GM13977 (cell line): ENCODE results near the gene LPA.
A peak's percentile ranks its signal among the peaks of the same experiment; 100 is the strongest.

Source experiments
- DNase-seq: peaks from one replicate; pipeline ENCODE4 v3.0.0; 2012; ENCODE audit warnings: low spot score
- CTCF ChIP-seq: IDR thresholded peaks from 2 replicates; pipeline ENCODE4 v1.5.1; 2012; ENCODE audit warnings: mild to moderate bottlenecking, control low read depth; ENCODE audit not compliant: insufficient read depth; ENCODE audit errors: extremely low read depth, missing control alignments
- in situ Hi-C: fragments of 300-500 bp; cut with MboI; formaldehyde crosslinking; loops from one replicate; pipeline ENCODE4 v1.12.0; 2022; ENCODE audit warnings: low sequenced_read_pairs, low pct_unique_long_range_greater_than_20kb, mixed read lengths, inconsistent platforms; ENCODE audit not compliant: unreplicated experiment

LPA gene

GRCh38 chr6:160668589-160668988 lies 4.5 kb upstream of the LPA start:
- TF ChIP-seq CTCF: no peak
- in situ Hi-C loops: loop anchor here (25.0 kb wide), 1 partner anchor 156 kb away; no protein-coding TSS in a partner anchor
- no peak for DNase-seq

DNA sequence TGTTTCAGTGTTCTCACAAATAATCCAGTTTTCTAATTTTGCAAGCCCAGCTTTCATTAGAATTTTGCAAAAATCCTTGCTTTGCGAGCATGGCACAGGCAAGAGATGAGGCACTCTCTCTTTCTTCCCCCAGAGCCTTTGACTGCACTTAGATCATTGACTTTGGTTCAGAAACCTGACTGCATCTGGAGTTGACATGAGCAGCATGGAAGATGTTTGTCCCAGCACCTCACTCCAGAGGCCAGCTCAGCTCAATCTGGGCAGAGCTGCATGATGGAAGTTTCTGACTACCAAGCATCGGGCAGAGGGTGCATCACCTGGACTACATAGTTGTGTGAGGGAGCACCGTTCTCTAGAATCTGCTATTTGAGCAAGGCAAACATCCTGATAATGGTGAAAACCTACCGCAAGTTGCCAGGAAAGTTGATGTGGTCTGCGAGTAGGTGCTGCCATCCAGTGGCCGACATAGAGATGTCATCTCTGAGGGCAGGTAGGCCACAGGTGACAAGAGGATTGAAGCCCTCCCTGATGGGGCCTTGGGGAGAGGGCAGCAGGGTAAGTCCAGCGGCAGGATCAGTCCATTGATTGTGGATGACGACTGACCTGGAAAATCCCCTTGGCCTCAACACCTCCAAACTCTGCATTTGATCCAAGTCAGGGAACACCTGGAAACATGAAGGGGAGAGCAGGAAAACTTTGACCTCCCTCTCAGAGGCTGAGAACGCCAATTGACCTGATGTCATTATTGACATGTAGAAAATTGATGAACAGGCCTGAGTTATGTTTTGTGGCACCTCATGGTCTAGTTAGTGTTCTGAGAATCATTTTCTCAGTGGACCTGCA lies 3.8 kb upstream of the LPA start:
- peak; percentile 75 for TF ChIP-seq CTCF
- DNase-seq: peak; percentile 39
- in situ Hi-C loops: loop anchor here (25.0 kb wide), 1 partner anchor 156 kb away; no protein-coding TSS in a partner anchor

GRCh38 chr6:160662842-160663241 lies 1.2 kb downstream of the LPA start:
- DNase-seq: no peak
- TF ChIP-seq CTCF: no peak
- in situ Hi-C loops: loop anchor here (25.0 kb wide), 1 partner anchor 151 kb away; no protein-coding TSS in a partner anchor

DNA sequence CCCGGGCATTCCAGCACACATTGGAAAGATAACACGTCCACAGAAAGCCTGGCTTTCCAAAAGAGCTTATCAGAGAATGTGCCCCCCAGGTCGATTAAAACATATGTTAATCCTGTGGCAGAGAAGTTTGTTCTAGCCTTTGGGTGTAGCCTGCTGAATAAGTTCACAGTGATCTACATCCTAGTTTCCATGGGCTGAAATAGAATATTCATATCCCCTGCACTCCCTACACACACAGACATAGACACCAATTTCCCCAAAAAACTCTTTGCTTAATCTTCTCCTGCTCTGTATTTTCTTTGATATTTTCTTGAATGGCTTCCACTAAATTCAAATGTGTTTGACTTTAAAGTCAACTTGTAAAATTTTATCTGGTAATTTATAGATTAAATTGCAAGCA lies 1.6 kb downstream of the LPA start:
- DNase-seq: no peak
- in situ Hi-C loops: loop anchor here (25.0 kb wide), 1 partner anchor 150 kb away; no protein-coding TSS in a partner anchor
- TF ChIP-seq CTCF: no peak

GRCh38 chr6:160661216-160661615 lies 2.9 kb downstream of the LPA start:
- TF ChIP-seq CTCF: no peak
- no peak for DNase-seq
- in situ Hi-C loops: loop anchor here (25.0 kb wide), 1 partner anchor 149 kb away; no protein-coding TSS in a partner anchor

DNA sequence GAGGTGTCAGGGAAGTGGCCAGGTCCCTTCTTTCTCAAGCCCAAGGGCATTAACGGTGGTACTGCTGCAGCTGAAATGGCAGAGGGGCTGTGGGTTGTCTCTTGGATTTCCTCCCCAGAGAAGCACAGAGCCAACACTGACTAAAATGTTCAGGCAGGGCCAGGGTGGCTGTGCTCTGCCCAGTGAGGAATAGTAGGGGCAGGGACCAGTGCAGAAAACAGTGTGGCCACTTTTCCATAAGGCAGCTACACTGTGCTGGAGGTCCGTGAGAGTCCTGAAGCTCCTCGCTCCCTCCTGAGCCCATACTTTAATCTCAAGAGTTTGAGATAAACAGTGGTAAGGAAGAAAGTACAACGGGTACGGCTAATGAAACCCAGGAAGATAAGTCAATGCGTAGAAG lies 4.5 kb downstream of the LPA start:
- no peak for DNase-seq
- in situ Hi-C loops: loop anchor here (25.0 kb wide), 1 partner anchor 147 kb away; no protein-coding TSS in a partner anchor
- no peak for TF ChIP-seq CTCF
